ENCODE results near the gene CCBE1.

- TF ChIP-seq BHLHE40 (IDR thresholded peaks at IDR 0.05; ENCODE audit: borderline replicate concordance), result no peak
- TF ChIP-seq NFRKB (IDR thresholded peaks at IDR 0.05), result no peak
- TF ChIP-seq SUZ12 (IDR thresholded peaks at IDR 0.05), result no peak
- TF ChIP-seq ELF4 (IDR thresholded peaks at IDR 0.05), result no peak
- no peak for TF ChIP-seq ZNF384 (IDR thresholded peaks at IDR 0.05)
- TF ChIP-seq TARDBP (IDR thresholded peaks at IDR 0.05), result no peak
- no peak for TF ChIP-seq LEF1 (IDR thresholded peaks at IDR 0.05; ENCODE audit: borderline replicate concordance)
- no peak for TF ChIP-seq FOXK2 (IDR thresholded peaks at IDR 0.05)
- TF ChIP-seq FOXA1 (IDR thresholded peaks at IDR 0.05), result no peak
- no peak for TF ChIP-seq PKNOX1 (IDR thresholded peaks at IDR 0.05)
- no peak for TF ChIP-seq SP1 (IDR thresholded peaks at IDR 0.05)
- no peak for TF ChIP-seq HDGF (IDR thresholded peaks at IDR 0.05; ENCODE audit: borderline replicate concordance)
- no peak for TF ChIP-seq ARNT (IDR thresholded peaks at IDR 0.05)
- no peak for TF ChIP-seq FOXM1 (IDR thresholded peaks at IDR 0.05; ENCODE audit: borderline replicate concordance)
Measured at GRCh38 chr18:59646228-59646962, 50.8 kb downstream of the CCBE1 start.

Measured in HEK293T (cell line).